ENCODE measurements around the gene BRIP1.
"Not testable (repeated sequence)": the region's sequence is repeated elsewhere in the genome, so short reads cannot be mapped to it uniquely, and the experiment has no call there.

Gene BRIP1

DNA sequence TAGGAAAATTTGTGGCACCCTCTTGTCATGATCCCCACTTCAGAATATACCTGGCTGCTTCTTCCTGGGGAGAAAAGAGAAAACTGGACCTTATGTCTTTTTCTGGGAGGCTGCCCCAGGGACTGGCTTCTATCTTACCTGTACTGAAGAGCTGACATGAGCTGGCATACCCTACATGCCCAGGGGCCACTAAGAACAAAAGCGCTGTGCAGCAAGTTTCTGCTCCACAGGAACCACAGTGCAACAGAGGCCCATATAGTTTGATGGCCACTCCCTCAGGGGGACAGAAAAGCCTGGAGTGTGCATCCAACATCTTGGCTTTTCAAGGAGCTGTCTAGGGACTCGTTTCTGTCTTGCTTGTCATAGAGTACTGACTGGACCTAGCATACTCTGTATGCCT lies 175.6 kb downstream of the BRIP1 start:
- no peaks in the 10 kb centered on the region for H3K36me3 ChIP-seq (ENCODE audit: control insufficient read depth, insufficient read depth, low read length, severe bottlenecking)
- H3K4me1 ChIP-seq (ENCODE audit: control insufficient read depth, insufficient read depth, low read length): no peaks in the 10 kb centered on the region
- H3K9me3 ChIP-seq (ENCODE audit: control insufficient read depth, low read length): no peaks in the 10 kb centered on the region
- H3K27me3 ChIP-seq (replicated peaks; ENCODE audit: control insufficient read depth, insufficient read depth, low read length): no peaks in the 10 kb centered on the region
- no peak overlapping the region for H3K9ac ChIP-seq (ENCODE audit: low read length)
- H3K4me3 ChIP-seq (ENCODE audit: low read length): no peak overlapping the region
- DNase-seq (ENCODE audit: low read depth): no peak

DNA sequence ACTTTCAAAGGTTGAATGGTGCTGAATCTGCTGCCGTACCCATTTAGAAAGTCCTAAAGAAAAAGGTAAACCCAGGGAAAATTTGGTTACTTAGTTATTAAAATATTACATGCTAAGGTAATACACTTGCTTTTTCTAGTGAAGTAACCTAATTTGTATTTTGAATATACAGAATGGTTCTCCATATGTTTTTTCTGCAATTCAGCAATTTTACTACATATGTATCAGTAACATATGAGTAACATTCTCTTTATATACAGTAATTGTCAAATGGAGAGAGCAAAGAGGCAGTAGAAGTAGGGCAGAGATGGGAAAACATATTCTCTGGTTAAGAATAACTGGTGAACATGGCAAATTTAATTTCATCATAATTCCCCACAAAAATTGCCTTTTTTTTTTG lies 177.2 kb downstream of the BRIP1 start:
- Histone ChIP-seq H3K4me1 (ENCODE audit: control insufficient read depth, insufficient read depth, low read length) (no peaks in the 10 kb centered on the region), H3K9me3 (ENCODE audit: control insufficient read depth, low read length) (no peaks in the 10 kb centered on the region), H3K4me3 (ENCODE audit: low read length) (no peak overlapping the region), H3K36me3 (ENCODE audit: control insufficient read depth, insufficient read depth, low read length, severe bottlenecking) (no peaks in the 10 kb centered on the region), H3K9ac (ENCODE audit: low read length) (no peak overlapping the region), H3K27me3 (replicated peaks; ENCODE audit: control insufficient read depth, insufficient read depth, low read length) (no peaks in the 10 kb centered on the region)
- no peak for DNase-seq (ENCODE audit: low read depth)

DNA sequence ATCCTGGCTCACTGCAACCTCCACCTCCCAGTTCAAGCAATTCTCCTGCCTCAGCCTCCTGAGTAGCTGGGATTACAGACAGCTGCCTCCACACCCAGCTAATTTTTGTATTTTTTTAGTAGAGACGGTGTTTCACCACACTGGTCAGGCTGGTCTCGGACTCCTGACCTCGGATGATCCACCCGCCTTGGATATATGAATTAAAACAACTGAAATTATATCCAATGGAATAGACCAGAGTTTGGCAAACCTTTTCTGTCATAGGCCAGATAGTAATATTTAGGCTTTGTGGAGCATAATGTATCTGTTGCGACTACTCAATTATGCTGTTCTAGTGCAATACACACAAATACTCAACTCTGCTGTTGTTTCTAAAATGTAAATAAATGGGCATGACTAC lies 178.5 kb downstream of the BRIP1 start:
- no peak overlapping the region for H3K4me3 ChIP-seq (ENCODE audit: low read length)
- no peaks in the 10 kb centered on the region for H3K9me3 ChIP-seq (ENCODE audit: control insufficient read depth, low read length)
- no peaks in the 10 kb centered on the region for H3K27me3 ChIP-seq (replicated peaks; ENCODE audit: control insufficient read depth, insufficient read depth, low read length)
- no peak for DNase-seq (ENCODE audit: low read depth)
- no peaks in the 10 kb centered on the region for H3K36me3 ChIP-seq (ENCODE audit: control insufficient read depth, insufficient read depth, low read length, severe bottlenecking)
- no peaks in the 10 kb centered on the region for H3K4me1 ChIP-seq (ENCODE audit: control insufficient read depth, insufficient read depth, low read length)
- H3K9ac ChIP-seq (ENCODE audit: low read length): no peak overlapping the region

DNA sequence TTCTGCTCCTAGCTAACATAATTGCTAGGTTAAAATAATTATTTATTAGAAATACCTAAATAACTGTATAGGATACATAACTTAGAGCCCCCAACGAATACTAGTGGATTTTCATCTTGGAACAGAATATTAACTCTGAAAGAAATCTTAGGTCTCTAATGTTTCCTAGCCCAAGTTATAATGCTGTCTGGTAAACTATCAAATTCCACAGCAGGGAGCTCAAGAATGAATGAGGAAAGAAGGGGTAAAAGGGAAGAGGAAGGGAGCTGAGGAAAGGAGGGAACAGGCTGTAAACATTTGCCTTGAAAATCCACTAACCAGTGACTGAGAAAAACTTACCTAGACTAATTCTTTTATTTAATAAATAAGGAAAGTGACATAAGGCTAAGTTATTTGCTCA lies 179.2 kb downstream of the BRIP1 start:
- no peak for DNase-seq (ENCODE audit: low read depth)
- no peaks in the 10 kb centered on the region for H3K9me3 ChIP-seq (ENCODE audit: control insufficient read depth, low read length)
- no peak overlapping the region for H3K9ac ChIP-seq (ENCODE audit: low read length)
- no peak overlapping the region for H3K4me3 ChIP-seq (ENCODE audit: low read length)
- H3K4me1 ChIP-seq (ENCODE audit: control insufficient read depth, insufficient read depth, low read length): no peaks in the 10 kb centered on the region
- H3K27me3 ChIP-seq (replicated peaks; ENCODE audit: control insufficient read depth, insufficient read depth, low read length): no peaks in the 10 kb centered on the region
- H3K36me3 ChIP-seq (ENCODE audit: control insufficient read depth, insufficient read depth, low read length, severe bottlenecking): no peaks in the 10 kb centered on the region

DNA sequence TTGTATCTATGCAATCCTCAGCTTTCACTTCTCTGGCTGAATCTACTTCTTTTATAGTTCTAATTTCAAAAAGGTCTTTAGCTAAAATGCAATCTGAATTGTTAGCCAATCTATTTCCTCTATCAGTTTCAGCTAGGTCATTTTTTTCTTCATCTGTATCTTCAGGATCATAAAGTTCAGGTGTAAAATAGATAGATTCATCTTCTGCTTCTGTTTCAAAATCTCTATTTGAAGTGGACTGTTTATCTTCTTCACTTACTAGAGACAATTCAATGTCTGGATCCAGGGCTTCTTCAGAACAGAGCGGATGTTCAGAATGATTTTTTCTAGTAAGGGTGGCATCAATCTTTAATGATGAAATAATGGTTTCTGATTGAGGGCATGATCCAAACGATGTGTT lies 179.9 kb downstream of the BRIP1 start:
- no peaks in the 10 kb centered on the region for H3K36me3 ChIP-seq (ENCODE audit: control insufficient read depth, insufficient read depth, low read length, severe bottlenecking)
- no peak overlapping the region for H3K4me3 ChIP-seq (ENCODE audit: low read length)

DNA sequence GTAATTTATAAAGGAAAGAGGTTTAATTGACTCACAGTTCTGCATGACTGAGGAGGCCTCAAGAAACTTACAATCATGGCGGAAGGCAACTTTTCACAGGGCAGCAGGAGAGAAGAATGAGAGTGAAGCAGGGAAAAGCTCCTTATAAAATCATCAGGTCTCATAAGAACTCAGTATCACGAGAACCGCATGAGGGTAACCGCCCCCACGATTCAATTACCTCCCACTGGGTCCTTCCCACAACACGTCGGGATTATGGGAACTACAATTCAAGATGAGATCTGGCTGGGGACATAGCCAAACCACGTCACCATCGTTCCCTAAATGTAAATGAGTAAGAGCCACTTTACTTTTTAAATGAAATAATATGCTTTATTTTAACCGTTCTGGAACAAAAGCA lies 182.4 kb downstream of the BRIP1 start:
- no peak overlapping the region for H3K4me3 ChIP-seq (ENCODE audit: low read length)
- no peaks in the 10 kb centered on the region for H3K4me1 ChIP-seq (ENCODE audit: control insufficient read depth, insufficient read depth, low read length)
- no peaks in the 10 kb centered on the region for H3K36me3 ChIP-seq (ENCODE audit: control insufficient read depth, insufficient read depth, low read length, severe bottlenecking)
- no peak overlapping the region for H3K9ac ChIP-seq (ENCODE audit: low read length)
- DNase-seq (ENCODE audit: low read depth): no peak
- H3K9me3 ChIP-seq (ENCODE audit: control insufficient read depth, low read length): no peaks in the 10 kb centered on the region
- H3K27me3 ChIP-seq (replicated peaks; ENCODE audit: control insufficient read depth, insufficient read depth, low read length): no peaks in the 10 kb centered on the region

More for the DNA sequence above, 179.9 kb downstream of the BRIP1 start:
- Histone ChIP-seq H3K27me3 (replicated peaks; ENCODE audit: control insufficient read depth, insufficient read depth, low read length) (no peaks in the 10 kb centered on the region), H3K9ac (ENCODE audit: low read length) (no peak overlapping the region), H3K4me1 (ENCODE audit: control insufficient read depth, insufficient read depth, low read length) (no peaks in the 10 kb centered on the region), H3K9me3 (ENCODE audit: control insufficient read depth, low read length) (no peaks in the 10 kb centered on the region)
- no peak for DNase-seq (ENCODE audit: low read depth)

DNA sequence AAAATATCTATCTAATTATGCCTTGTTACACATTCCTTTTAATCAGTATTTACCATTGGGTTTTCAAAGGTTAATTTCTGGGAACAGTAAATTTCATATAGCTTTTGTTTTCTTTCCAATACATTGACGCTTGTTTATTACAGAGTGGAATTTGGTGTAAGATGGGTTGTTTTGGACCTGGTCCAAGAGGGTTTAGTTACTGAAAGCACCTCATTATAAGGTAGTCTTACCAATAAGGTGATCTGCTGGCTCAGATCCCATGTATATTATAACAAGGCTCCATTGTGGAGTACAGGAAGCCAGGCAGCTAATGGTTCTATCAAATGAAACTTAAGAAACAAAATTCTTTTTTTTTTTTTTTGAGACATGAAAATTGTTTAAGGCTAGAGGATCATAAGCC lies 185.0 kb downstream of the BRIP1 start:
- no peaks in the 10 kb centered on the region for H3K9me3 ChIP-seq (ENCODE audit: control insufficient read depth, low read length)
- no peak overlapping the region for H3K9ac ChIP-seq (ENCODE audit: low read length)
- H3K36me3 ChIP-seq (ENCODE audit: control insufficient read depth, insufficient read depth, low read length, severe bottlenecking): no peaks in the 10 kb centered on the region
- H3K27me3 ChIP-seq (replicated peaks; ENCODE audit: control insufficient read depth, insufficient read depth, low read length): no peaks in the 10 kb centered on the region
- H3K4me3 ChIP-seq (ENCODE audit: low read length): no peak overlapping the region
- H3K4me1 ChIP-seq (ENCODE audit: control insufficient read depth, insufficient read depth, low read length): no peaks in the 10 kb centered on the region
- no peak for DNase-seq (ENCODE audit: low read depth)

DNA sequence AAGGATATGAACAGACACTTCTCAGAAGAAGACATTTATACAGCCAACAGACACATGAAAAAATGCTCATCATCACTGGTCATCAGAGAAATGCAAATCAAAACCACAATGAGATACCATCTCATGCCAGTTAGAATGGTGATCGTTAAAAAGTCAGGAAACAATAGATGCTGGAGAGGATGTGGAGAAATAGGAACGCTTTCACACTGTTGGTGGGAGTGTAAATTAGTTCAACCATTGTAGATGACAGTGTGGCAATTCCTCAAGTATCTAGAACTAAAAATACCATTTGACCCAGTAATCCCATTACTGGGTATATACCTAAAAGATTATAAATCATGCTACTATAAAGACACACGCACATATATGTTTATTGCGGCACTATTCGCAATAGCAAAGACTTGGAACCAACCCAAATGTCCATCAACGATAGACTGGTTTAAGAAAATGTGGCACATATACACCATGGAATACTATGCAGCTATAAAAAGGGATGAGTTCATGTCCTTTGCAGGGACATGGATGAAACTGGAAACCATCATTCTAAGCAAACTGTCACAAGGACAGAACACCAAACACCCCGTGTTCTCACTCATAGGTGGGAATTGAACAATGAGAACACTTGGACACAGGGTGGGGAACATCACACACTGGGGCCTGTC lies 186.0 kb downstream of the BRIP1 start:
- not testable (repeated sequence) for DNase-seq (ENCODE audit: low read depth); H3K36me3 ChIP-seq (ENCODE audit: control insufficient read depth, insufficient read depth, low read length, severe bottlenecking); H3K9me3 ChIP-seq (ENCODE audit: control insufficient read depth, low read length); H3K9ac ChIP-seq (ENCODE audit: low read length); H3K4me3 ChIP-seq (ENCODE audit: low read length); H3K4me1 ChIP-seq (ENCODE audit: control insufficient read depth, insufficient read depth, low read length); H3K27me3 ChIP-seq (replicated peaks; ENCODE audit: control insufficient read depth, insufficient read depth, low read length)

DNA sequence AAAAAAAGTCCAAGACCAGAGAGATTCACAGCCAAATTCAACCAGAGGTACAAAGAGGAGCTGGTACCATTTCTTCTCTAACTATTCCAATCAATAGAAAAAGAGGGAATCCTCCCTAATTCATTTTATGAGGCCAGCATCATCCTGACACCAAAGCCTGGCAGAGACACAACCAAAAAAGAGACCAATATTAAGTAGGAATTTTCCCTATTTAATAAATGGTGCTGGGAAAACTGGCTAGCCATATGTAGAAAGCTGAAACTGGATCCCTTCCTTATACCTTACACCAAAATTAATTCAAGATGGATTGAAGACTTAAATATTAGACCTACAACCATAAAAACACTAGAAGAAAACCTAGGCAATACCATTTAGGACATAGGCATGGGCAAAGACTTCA lies 186.8 kb downstream of the BRIP1 start:
- H3K9me3 ChIP-seq (ENCODE audit: control insufficient read depth, low read length); H3K36me3 ChIP-seq (ENCODE audit: control insufficient read depth, insufficient read depth, low read length, severe bottlenecking); H3K4me1 ChIP-seq (ENCODE audit: control insufficient read depth, insufficient read depth, low read length); H3K4me3 ChIP-seq (ENCODE audit: low read length); H3K27me3 ChIP-seq (replicated peaks; ENCODE audit: control insufficient read depth, insufficient read depth, low read length); DNase-seq (ENCODE audit: low read depth); H3K9ac ChIP-seq (ENCODE audit: low read length): not testable (repeated sequence)

DNA sequence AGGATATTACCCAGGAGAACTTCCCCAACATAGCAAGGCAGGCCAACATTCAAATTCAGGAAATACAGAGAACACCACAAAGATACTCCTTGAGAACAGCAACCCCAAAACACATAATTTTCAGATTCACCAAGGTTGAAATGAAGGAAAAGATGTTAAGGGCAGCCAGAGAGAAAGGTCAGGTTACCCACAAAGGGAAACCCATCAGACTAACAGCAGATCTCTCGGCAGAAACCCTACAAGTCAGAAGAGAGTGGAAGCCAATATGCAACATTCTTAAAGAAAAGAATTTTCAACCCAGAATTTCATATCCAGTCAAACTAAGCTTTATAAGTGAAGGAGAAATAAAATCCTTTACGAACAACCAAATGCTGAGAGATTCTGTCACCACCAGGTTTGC lies 188.7 kb downstream of the BRIP1 start:
- not testable (repeated sequence) for DNase-seq (ENCODE audit: low read depth); H3K9ac ChIP-seq (ENCODE audit: low read length); H3K4me1 ChIP-seq (ENCODE audit: control insufficient read depth, insufficient read depth, low read length); H3K27me3 ChIP-seq (replicated peaks; ENCODE audit: control insufficient read depth, insufficient read depth, low read length); H3K4me3 ChIP-seq (ENCODE audit: low read length); H3K36me3 ChIP-seq (ENCODE audit: control insufficient read depth, insufficient read depth, low read length, severe bottlenecking); H3K9me3 ChIP-seq (ENCODE audit: control insufficient read depth, low read length)

DNA sequence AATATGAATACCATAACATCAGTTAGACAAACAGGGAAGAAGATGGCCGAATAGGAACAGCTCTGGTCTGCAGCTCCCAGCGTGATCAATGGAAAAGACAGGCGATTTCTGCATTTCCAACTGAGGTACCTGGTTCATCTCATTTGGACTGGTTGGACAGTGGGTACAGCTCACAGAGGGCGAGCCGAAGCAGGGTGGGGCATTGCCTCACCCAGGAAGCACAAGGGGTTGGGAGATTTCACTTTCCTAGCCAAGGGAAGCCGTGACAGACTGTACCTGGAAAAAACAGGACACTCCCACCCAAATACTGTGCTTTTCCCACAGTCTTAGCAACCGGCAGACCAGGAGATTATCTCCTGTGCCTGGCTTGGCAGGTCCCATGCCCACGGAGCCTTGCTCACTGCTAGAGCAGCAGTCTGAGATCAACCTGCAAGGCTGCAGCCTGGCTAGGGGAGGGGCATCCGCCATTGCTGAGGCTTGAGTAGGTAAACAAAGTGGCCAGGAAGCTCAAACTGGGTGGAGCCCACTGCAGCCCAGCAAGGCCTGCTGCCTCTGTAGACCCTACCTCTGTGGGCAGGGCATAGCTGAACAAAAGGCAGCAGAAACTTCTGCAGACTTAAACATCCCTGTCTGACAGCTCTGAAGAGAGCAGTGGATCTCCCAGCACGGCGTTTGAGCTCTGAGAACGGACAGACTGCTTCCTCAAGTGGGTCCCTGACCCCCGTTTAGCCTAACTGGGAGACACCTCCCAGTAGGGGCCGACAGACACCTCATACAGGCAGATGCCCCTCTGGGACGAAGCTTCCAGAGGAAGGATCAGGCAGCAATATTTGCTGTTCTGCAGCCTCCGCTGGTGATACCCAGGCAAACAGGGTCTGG lies 190.1 kb downstream of the BRIP1 start:
- not testable (repeated sequence) for H3K27me3 ChIP-seq (replicated peaks; ENCODE audit: control insufficient read depth, insufficient read depth, low read length); H3K36me3 ChIP-seq (ENCODE audit: control insufficient read depth, insufficient read depth, low read length, severe bottlenecking); H3K4me3 ChIP-seq (ENCODE audit: low read length); H3K9ac ChIP-seq (ENCODE audit: low read length); H3K4me1 ChIP-seq (ENCODE audit: control insufficient read depth, insufficient read depth, low read length); DNase-seq (ENCODE audit: low read depth); H3K9me3 ChIP-seq (ENCODE audit: control insufficient read depth, low read length)
